CD14-positive monocyte (primary cell): ENCODE measurements around the gene RAB11B. TPM values are rescaled to one million over a fixed set of nuclear protein-coding genes. Genes with fewer than 3 reads are reported as not detected.

Experiments
- DNase-seq, 3 donors: peaks; one replicate each; pipeline ENCODE4 v3.0.0-alpha.2; 2011 to 2022
- H2AFZ ChIP-seq: 2 replicates; pipeline ENCODE4 v1.6.0; 2012; ENCODE audit warnings: mild to moderate bottlenecking, low read depth, low read length, inconsistent platforms; ENCODE audit not compliant: insufficient read depth, poor library complexity, severe bottlenecking
- H3K27ac ChIP-seq, 2 donors: 1 replicate in 1 of 2; 2 replicates in 1 of 2; pipeline ENCODE4 v1.5.1; 2012 to 2013; ENCODE audit warnings: low read length in 2 of 2, control low read depth in 1 of 2, inconsistent platforms in 1 of 2, low read depth in 1 of 2, mild to moderate bottlenecking in 1 of 2
- H3K27me3 ChIP-seq, 2 donors: one replicate each; pipeline versions ENCODE4 v1.6.0 to v1.6.1; 2011 to 2013; ENCODE audit warnings: low read length in 2 of 2; ENCODE audit not compliant: control insufficient read depth in 2 of 2, insufficient read depth in 2 of 2
- H3K36me3 ChIP-seq, 2 donors: replicated peaks in 1 of 2; 1 replicate in 1 of 2; 2 replicates in 1 of 2; pipeline versions ENCODE4 v1.5.1 to v1.6.1; 2012 to 2013; ENCODE audit warnings: low read length in 2 of 2, control low read depth in 1 of 2, inconsistent platforms in 1 of 2, mild to moderate bottlenecking in 1 of 2; ENCODE audit not compliant: insufficient read depth in 2 of 2, control insufficient read depth in 1 of 2
- H3K4me1 ChIP-seq, 2 donors: 1 replicate in 1 of 2; 2 replicates in 1 of 2; pipeline versions ENCODE4 v1.5.1 to v1.6.1; 2012 to 2013; ENCODE audit warnings: low read length in 2 of 2, control low read depth in 1 of 2, inconsistent platforms in 1 of 2, mild to moderate bottlenecking in 1 of 2, moderate library complexity in 1 of 2; ENCODE audit not compliant: insufficient read depth in 2 of 2, control insufficient read depth in 1 of 2
- H3K4me2 ChIP-seq: replicated peaks from 2 replicates; pipeline ENCODE3; 2012; ENCODE audit warnings: low read length, moderate library complexity, mild to moderate bottlenecking; ENCODE audit not compliant: poor library complexity, severe bottlenecking; ENCODE audit errors: extremely low read depth
- H3K4me3 ChIP-seq, 3 experiments: fragments of 200-600 bp in 1 of 3; sonication (generic) in 1 of 3; replicated peaks in 1 of 3; 1 replicate in 2 of 3; 2 replicates in 1 of 3; pipeline ENCODE4 v1.5.1; 2011 to 2013; ENCODE audit warnings: low read length in 3 of 3, mild to moderate bottlenecking in 3 of 3, control low read depth in 2 of 3, low read depth in 2 of 3, inconsistent platforms in 1 of 3, moderate library complexity in 1 of 3
- H3K79me2 ChIP-seq: 2 replicates; pipeline ENCODE4 v1.6.0; 2012; ENCODE audit warnings: mild to moderate bottlenecking, control low read depth, inconsistent platforms, low read length, moderate library complexity; ENCODE audit not compliant: insufficient read depth
- H3K9ac ChIP-seq: 2 replicates; pipeline ENCODE4 v1.6.0; 2017; ENCODE audit warnings: low read length, mild to moderate bottlenecking; ENCODE audit not compliant: insufficient read depth, poor library complexity, severe bottlenecking
- H3K9me3 ChIP-seq, 2 donors: replicated peaks in 1 of 2; 1 replicate in 1 of 2; 2 replicates in 1 of 2; pipeline versions ENCODE4 v1.5.1 to v1.6.1; 2012 to 2013; ENCODE audit warnings: low read length in 2 of 2, control low read depth in 1 of 2; ENCODE audit not compliant: control insufficient read depth in 1 of 2, insufficient read depth in 1 of 2
- H4K20me1 ChIP-seq: 2 replicates; pipeline ENCODE4 v1.6.0; 2012; ENCODE audit warnings: mild to moderate bottlenecking, low read length, control low read depth, moderate library complexity; ENCODE audit not compliant: insufficient read depth
- H3K27ac Mint-ChIP-seq, 7 donors: one replicate each; pipeline ENCODE4 v1.8.0; 2020; ENCODE audit warnings: mild to moderate bottlenecking in 7 of 7, mixed read lengths in 7 of 7, moderate library complexity in 6 of 7, inconsistent platforms in 2 of 7
- H3K27me3 Mint-ChIP-seq, 3 donors: one replicate each; pipeline ENCODE4 v1.8.0; 2021 to 2022; ENCODE audit warnings: low read depth in 3 of 3, mild to moderate bottlenecking in 3 of 3, mixed read lengths in 3 of 3, moderate library complexity in 3 of 3, inconsistent platforms in 1 of 3
- H3K36me3 Mint-ChIP-seq, 2 donors: one replicate each; pipeline ENCODE4 v1.8.0; 2020; ENCODE audit warnings: mixed read lengths in 2 of 2, inconsistent platforms in 1 of 2, mild to moderate bottlenecking in 1 of 2
- H3K4me1 Mint-ChIP-seq: one replicate; pipeline ENCODE4 v1.8.0; 2020; ENCODE audit warnings: mild to moderate bottlenecking, mixed read lengths
- H3K4me3 Mint-ChIP-seq, 2 donors: one replicate each; pipeline ENCODE4 v1.8.0; 2020; ENCODE audit warnings: mild to moderate bottlenecking in 2 of 2, mixed read lengths in 2 of 2, moderate library complexity in 1 of 2
- H3K9me3 Mint-ChIP-seq, 7 donors: one replicate each; pipeline ENCODE4 v1.8.0; 2020 to 2022; ENCODE audit warnings: mixed read lengths in 7 of 7, mild to moderate bottlenecking in 6 of 7, moderate library complexity in 6 of 7, inconsistent platforms in 2 of 7
- WGBS: methylation state at CpG from one replicate; pipeline ENCODE4 v1.1.5; 2013; ENCODE audit warnings: missing lambda C conversion rate; ENCODE audit not compliant: insufficient coverage; 5-methylcytosine and 5-hydroxymethylcytosine counted together
- intact Hi-C, 2 donors: fragments of 100-400 bp; cut with micrococcal nuclease; formaldehyde crosslinking; loops; one replicate each; pipeline versions ENCODE4 v1.15.0 to v1.15.1; 2023
- polyA plus RNA-seq, 3 donors: library from polyadenylated mRNA; depleted of rRNA in 1 of 3; unstranded in 2 of 3; stranded (reverse) in 1 of 3; fragments of 300-500 nt in 2 of 3; fragments of >200 nt in 1 of 3; fragmentation: Illumina TruSeq in 2 of 3; gene quantifications; 1 replicate in 2 of 3; 2 replicates in 1 of 3; pipeline ENCODE4 v1.2.3, GENCODE V29; 2012 to 2021
- TF ChIP-seq, protein P1 (sequence below): fragments of 200-600 bp; IDR thresholded peaks from one replicate; pipeline ENCODE4 v1.8.0; 2022; ENCODE audit warnings: antibody characterized with exemption, mild to moderate bottlenecking

Gene RAB11B
- polyA plus RNA-seq, 3 donors = 36.5 to 128 (median 45.4) TPM

DNA sequence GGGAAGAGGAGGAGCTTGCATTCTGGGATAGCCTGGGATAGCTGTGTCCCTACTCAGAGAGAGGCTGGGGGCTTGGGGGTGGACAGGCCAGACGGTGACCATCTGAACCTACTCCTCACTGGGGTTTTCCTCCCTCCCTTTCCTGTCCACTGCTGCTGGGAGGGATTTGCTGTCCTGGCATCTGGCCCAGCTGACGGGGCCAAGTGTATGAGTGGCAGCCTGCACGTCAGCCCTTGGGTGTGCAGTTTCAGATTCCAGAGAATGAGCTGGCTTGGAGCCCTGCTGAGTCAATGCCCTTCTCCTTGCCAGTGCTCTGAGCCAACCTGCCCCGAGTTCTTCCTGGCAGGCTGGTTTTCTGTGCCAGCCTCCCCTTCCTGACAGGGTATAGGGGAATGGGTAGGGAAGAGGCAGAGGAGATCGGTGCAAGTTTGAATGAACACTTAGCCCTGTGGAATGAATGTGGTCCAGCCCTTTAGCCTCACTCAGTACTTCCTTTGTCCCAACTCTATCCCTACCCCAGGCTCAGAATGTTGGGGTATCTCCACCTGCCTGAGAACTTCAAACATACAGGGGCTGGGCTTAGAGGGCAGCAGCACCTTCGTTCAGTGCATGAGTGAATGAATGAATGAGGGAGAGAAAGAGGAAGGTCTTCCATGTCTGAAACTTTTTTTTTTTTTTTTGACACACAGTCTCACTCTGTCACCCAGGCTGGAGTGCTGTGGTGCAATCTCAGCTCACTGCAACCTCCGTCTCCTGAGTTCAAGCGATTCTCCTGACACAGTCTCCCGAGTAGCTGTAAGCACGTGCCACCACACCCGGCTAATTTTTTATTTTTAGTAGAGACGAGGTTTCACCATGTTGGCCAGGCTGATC, 28.0 kb upstream of the RAB11B start:
- Histone ChIP-seq H3K27ac (no peak overlapping the region), H3K9me3 (peaks cover 0 to 13% of the 10 kb centered on the region in 2 donors), H3K4me3 (no peak overlapping the region), H3K4me1 (peaks cover 14 to 15% of the 10 kb centered on the region in 2 donors), H2AFZ (no peak overlapping the region), H4K20me1 (no peaks in the 10 kb centered on the region), H3K4me2 (no peak overlapping the region), H3K27me3 (peaks cover 12 to 53% of the 10 kb centered on the region in 2 donors), H3K9ac (no peak overlapping the region), H3K79me2 (no peaks in the 10 kb centered on the region), H3K36me3 (no peaks in the 10 kb centered on the region)
- Mint-ChIP-seq H3K27me3 (peaks cover 53 to 69% (median 68%) of the 10 kb centered on the region in 3 donors), H3K4me1 (peaks cover 25% of the 10 kb centered on the region), H3K27ac (peak overlapping the region in 5 of 7 donors; percentile 37 to 74 (median 67)), H3K36me3 (peaks cover 0 to 1% of the 10 kb centered on the region in 2 donors), H3K9me3 (peaks cover 0 to 11% (median 4%) of the 10 kb centered on the region in 7 donors), H3K4me3 (peak overlapping the region in 1 of 2 donors; percentile 8)
- intact Hi-C loops = no loop called here
- peak; percentile 35 to 70 (median 45) for DNase-seq
- 0% methylated on average over 2 of the region's 12 CpGs for WGBS
- TF ChIP-seq, protein P1, sequence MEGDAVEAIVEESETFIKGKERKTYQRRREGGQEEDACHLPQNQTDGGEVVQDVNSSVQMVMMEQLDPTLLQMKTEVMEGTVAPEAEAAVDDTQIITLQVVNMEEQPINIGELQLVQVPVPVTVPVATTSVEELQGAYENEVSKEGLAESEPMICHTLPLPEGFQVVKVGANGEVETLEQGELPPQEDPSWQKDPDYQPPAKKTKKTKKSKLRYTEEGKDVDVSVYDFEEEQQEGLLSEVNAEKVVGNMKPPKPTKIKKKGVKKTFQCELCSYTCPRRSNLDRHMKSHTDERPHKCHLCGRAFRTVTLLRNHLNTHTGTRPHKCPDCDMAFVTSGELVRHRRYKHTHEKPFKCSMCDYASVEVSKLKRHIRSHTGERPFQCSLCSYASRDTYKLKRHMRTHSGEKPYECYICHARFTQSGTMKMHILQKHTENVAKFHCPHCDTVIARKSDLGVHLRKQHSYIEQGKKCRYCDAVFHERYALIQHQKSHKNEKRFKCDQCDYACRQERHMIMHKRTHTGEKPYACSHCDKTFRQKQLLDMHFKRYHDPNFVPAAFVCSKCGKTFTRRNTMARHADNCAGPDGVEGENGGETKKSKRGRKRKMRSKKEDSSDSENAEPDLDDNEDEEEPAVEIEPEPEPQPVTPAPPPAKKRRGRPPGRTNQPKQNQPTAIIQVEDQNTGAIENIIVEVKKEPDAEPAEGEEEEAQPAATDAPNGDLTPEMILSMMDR = no peak

DNA sequence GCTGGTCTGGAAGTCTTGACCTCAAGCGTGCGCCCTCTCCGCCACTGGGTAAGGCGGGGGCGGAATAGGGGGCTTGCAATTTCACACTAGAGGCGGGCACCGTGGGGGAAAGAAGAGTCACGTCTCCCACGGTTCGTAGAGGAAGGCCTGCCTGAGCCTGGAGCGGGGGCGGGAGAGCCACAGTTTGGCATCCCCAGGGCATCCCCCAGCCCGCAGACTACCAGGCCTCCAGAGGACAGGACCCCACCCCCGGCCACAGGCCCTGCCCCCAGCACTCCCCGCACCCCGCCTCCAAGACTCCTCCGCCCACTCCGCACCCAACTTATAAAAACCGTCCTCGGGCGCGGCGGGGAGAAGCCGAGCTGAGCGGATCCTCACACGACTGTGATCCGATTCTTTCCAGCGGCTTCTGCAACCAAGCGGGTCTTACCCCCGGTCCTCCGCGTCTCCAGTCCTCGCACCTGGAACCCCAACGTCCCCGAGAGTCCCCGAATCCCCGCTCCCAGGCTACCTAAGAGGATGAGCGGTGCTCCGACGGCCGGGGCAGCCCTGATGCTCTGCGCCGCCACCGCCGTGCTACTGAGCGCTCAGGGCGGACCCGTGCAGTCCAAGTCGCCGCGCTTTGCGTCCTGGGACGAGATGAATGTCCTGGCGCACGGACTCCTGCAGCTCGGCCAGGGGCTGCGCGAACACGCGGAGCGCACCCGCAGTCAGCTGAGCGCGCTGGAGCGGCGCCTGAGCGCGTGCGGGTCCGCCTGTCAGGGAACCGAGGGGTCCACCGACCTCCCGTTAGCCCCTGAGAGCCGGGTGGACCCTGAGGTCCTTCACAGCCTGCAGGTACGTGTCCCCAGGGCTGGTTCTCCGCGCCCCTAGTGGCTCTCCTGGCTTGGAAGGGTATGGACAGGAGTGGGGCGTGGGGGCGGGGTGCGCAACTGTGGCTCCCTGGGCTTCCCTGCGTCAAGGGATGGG, 26.1 kb upstream of the RAB11B start, which contains the start of gene ANGPTL4:
TSS of gene ANGPTL4 (plus strand) at position 353 of the 969 bp plus-strand sequence. CDS start at position 520, 167 bp downstream.
- peaks cover 69 to 87% (median 80%) of the 10 kb centered on the region in 3 donors for H3K27me3 Mint-ChIP-seq
- intact Hi-C loops = no loop called here
- Histone ChIP-seq H3K9ac (no peak within 1 kb of the TSS), H3K27me3 (peaks cover 12 to 58% of the 10 kb centered on the region in 2 donors), H2AFZ (no peak within 1 kb of the TSS), H3K4me1 (peaks cover 15 to 17% of the 10 kb centered on the region in 2 donors), H3K79me2 (no peaks in the 10 kb centered on the region), H3K36me3 (no peaks in the 10 kb centered on the region), H3K4me2 (peak within 1 kb of the TSS; percentile 6), H3K27ac (no peak within 1 kb of the TSS), H3K9me3 (peaks cover 0 to 13% of the 10 kb centered on the region in 2 donors), H3K4me3 (no peak within 1 kb of the TSS), H4K20me1 (no peaks in the 10 kb centered on the region)
- H3K9me3 Mint-ChIP-seq = peaks cover 0 to 13% (median 4%) of the 10 kb centered on the region in 7 donors
- peaks cover 0 to 1% of the 10 kb centered on the region in 2 donors for H3K36me3 Mint-ChIP-seq
- H3K27ac Mint-ChIP-seq = peak within 1 kb of the TSS in 2 of 7 donors; percentile 32 to 81
- TF ChIP-seq, protein P1 = no peak
- peaks cover 31% of the 10 kb centered on the region for H3K4me1 Mint-ChIP-seq
- 3% methylated on average over 62 of the region's 81 CpGs for WGBS
- peak within 1 kb of the TSS; percentile 37 to 81 for H3K4me3 Mint-ChIP-seq
- DNase-seq = no peak
